ENCODE results near the gene PPP2R2C.
A peak's percentile ranks its signal among the peaks of the same experiment; 100 is the strongest.

PPP2R2C gene

GRCh38 chr4:6377626-6378492 is 94.6 kb downstream of the PPP2R2C start:
- DNase-seq = no peak

- no peak for DNase-seq
These were observed 96.7 kb downstream of the PPP2R2C start for GRCh38 chr4:6375620-6376295.

DNA sequence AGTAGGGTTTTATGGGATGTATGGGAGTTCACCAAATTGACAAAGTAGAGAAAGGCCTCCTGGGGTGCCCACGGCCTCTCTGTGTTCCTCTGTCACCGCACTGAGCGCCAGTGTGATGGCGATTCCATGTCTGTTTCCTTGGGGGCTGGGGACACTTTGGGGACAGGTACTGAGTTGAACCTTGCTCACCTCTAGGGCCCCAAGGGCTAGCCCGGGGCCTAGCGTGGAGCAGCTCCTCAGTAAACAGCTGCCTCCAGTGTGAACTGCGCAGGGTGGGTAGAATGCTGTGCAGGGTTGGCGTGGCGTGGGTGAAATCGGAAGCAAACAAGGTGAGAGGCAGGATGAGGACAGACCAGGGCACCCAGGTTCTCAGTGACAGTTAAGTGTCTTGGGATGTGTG is 97.8 kb downstream of the PPP2R2C start:
- no peak for DNase-seq

DNA sequence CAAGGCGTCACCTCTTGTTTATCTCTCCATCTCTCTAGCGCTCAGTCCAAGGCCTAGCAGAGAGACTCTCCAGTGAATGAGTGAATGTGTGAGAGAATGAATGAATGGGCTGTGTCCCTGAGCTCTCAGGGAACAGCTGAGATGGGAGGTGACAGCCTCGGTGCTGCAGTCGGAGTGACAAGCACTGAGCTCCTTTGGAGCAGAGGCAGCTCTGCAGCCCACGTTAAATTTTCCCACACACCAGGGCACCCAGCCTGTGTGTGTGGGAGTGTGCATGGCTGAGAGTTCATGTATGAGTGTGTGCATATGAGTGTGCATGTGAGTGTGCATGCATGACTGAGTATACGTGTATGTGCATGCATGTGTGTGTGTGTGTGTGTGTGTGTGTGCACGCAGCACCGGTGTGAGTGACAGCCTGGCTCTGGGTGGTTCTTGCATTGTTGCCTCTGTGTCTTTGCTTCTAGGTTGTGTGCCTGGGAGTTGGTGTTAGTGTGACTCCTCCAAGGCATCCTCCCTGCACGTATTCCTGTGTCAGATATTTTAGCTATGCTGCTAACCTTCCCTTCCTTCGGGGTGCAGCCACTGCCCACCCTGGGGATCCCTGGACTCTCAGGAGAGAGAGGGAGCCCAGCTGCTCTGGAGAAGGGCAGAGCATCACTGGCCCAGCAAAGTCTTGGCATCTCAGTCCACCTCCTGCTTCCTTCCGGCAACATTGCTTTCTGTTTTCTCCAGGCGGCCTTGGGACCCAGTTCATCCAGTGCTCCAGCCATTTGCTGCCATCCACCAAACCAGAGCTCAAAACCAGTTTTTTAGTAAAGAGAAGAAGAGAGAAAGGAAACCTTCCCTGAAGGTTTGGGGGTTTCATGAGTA is 98.6 kb downstream of the PPP2R2C start:
- DNase-seq = no peak

GRCh38 chr4:6372649-6373525 is 99.5 kb downstream of the PPP2R2C start:
- peak; percentile 89 for DNase-seq

DNA sequence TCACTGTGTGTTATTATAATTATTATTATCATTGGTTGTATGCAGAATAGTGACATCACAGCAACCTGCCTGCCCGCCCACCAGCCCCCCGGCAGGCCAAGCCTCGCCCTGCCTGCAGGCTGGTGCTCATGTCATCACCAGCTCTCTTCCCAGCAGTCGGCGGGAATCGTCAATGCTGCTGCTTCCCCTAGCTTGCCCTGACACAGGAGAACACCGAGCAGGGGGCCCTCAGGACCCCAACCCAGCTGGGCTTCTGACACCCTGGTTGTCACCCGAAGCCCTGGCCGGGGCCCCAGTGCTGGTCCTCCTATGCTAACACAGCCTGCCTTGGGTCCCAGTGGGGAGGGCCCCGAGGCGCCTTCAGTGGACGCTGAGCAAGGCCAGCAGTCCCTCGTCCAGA is 100.6 kb downstream of the PPP2R2C start:
- no peak for DNase-seq

GRCh38 chr4:6371271-6371670 is 101.1 kb downstream of the PPP2R2C start:
- DNase-seq = no peak

GRCh38 chr4:6369924-6370645 is 102.3 kb downstream of the PPP2R2C start:
- DNase-seq = no peak

- no peak for DNase-seq
These were observed 102.9 kb downstream of the PPP2R2C start for GRCh38 chr4:6369511-6369910.

GRCh38 chr4:6369035-6369434 is 103.4 kb downstream of the PPP2R2C start:
- no peak for DNase-seq

GRCh38 chr4:6368601-6369000 is 103.8 kb downstream of the PPP2R2C start:
- DNase-seq = no peak

DNA sequence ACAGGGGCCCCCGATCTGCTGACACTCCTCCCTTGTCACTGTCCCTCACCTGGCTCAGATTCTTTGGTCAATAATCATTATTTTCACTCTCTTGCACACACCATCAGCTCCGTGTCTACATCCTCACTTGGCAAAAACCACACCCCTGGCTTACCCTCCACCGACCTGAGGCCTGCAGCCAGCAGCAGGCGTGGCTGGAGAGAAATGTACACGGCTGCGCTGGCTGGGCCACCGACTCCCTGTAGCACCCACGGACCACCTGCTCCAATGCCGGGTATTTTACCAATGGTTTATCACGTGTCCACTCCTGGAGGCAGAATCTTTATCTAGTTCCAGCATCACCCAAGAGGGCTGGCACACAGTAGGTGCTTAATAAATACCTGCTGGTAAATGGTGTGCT is 104.3 kb downstream of the PPP2R2C start:
- no peak for DNase-seq

- DNase-seq = no peak
These were observed 105.0 kb downstream of the PPP2R2C start for GRCh38 chr4:6367371-6367851.

DNA sequence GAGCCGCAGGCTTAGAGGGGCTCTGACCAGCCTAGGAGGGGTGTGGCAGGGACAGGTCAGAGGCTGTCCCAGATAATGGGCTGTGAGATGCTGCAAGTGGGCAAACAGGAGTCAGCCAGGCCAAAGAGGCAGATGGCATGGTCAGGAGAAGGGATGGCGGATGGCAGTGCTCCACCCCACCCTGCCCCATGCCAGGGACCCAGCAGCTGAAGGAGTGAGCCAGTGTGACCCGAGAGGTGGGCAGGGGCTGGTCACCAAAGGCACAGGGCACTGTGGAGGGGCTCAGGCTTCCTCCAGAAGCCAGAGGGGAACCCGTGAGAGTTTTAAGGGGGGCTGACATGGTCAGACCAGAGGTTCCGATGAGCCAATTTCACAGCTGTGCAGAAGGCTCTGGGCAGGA is 105.8 kb downstream of the PPP2R2C start:
- no peak for DNase-seq

DNA sequence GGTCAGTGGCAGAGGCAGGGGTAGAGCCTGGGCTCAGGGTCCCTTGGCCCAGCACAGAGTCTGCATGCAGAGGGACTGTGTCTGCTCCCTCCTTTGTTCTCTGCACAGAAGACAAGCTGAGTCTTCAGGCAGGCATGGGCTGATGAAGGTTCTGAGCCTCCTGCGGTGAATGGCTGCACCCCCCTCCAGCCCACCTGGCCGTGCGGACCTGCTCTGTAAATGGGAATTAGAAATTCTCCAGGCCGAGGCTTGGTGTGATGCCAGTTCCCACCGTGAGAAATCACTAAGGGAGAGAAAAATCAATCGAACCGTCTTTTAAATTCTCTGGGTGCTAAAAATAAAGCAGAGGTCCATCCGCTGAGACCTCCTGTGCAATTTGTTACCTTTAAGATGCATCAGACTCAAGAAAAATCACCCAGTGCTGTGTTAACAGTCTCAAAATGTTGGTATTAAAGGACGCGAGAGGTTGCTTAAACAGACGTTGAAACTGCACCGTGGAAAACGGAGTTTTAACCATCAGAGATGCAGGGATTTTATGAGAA is 106.8 kb downstream of the PPP2R2C start:
- no peak for DNase-seq

DNA sequence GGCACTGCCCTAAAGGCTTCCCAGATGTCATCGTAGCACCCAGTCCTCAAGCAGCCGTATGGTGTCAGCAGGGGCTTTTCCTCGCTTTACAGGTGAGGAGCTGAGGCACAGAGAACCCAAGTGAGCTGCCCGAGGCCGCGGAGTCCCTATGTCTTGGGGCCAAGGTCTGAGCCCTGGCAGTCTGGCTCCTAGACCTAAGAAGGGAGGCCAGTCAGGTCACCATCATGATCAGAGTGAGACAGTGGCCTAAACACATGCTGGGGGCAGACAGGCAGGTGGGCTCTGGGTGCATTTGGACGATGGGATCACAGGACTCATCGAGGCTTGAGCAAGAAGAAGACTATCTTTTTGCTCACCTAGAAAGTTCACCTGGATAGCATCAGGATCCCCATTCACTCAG is 107.8 kb downstream of the PPP2R2C start:
- DNase-seq = no peak

- DNase-seq = no peak
These were observed 108.3 kb downstream of the PPP2R2C start for GRCh38 chr4:6364146-6364545.

GRCh38 chr4:6362896-6363295 is 109.5 kb downstream of the PPP2R2C start:
- peak; percentile 36 for DNase-seq

- DNase-seq = peak; percentile 30
These were observed 110.0 kb downstream of the PPP2R2C start for GRCh38 chr4:6362243-6362885.

DNA sequence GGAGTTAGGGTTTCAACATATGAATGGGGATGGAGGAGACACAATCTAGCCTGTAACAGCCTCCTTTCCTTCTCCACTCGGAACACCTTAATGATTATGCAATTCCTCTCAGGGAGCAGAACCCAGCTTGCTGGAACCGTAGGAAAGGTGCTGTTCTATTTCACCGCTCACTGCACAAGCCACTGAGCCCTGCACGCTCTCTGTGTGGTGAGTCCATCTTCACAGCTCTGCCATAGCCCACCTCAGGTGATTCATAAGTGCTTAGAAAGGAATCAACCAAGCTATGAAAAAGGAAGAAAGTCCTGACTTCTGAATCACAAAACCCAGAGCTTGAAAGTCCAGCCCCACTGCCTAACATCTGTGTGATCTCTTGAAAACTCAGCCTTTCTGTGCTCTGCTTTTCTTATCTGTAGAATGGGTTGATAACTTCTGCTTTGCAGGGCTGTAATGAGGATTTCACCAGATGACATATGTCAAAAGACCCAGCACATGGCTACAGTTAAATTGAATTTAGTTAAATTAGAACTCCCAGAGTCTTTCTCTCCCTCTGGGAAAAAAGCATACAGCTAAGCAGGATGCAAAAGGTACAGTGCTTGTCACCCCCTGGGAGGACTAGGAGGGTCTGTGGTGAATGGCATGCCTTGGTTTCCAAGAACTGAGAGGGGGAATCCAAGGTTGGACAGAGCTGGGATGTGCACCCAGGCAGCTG is 111.2 kb downstream of the PPP2R2C start:
- DNase-seq = no peak
